HL-60 (cell line): ENCODE measurements around the gene OR51Q1.

Experiments used
- GABPA ChIP-seq: IDR thresholded peaks from 2 replicates; pipeline ENCODE4 v1.6.1; 2012; ENCODE audit warnings: low read depth
- POLR2AphosphoS5 ChIP-seq: IDR thresholded peaks from 2 replicates; pipeline ENCODE4 v1.6.1; 2012; ENCODE audit warnings: low read depth
- SPI1 ChIP-seq: IDR thresholded peaks from 2 replicates; pipeline ENCODE4 v1.6.1; 2012; ENCODE audit warnings: low read depth, mild to moderate bottlenecking, borderline replicate concordance
- TF ChIP-seq, protein P1 (sequence below): IDR thresholded peaks from one replicate; pipeline ENCODE4 v1.5.1; 2011; ENCODE audit warnings: low read length, control low read depth, inconsistent platforms; ENCODE audit not compliant: insufficient read depth
- TF ChIP-seq, protein P2 (sequence below): IDR thresholded peaks from 2 replicates; pipeline ENCODE4 v1.6.1; 2012; ENCODE audit warnings: low read depth; ENCODE audit not compliant: insufficient replicate concordance

DNA sequence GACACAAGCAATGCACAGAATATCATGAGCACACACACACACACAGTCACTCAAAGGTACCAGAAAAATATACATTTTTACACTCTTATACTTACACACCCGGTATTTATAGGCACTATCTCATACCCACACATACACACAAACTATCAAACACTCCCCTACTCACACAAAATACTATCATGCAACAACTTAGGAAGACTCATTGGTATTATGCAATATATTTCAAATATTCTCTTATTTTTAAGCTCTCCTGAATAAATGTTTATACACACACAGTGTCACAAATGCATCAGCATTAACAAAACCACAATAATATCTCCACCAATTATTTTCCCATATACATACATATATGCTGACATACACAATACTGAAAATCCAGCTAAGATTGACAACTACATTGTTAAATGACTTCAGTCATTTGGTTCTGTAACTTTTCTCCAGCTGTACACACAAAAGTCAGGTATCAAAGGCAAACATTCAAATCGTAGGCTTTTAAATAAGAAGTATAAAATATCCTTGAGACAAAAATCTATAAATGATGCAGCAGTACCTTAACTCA is 22.0 kb downstream of the OR51Q1 start:
- TF ChIP-seq, protein P1, sequence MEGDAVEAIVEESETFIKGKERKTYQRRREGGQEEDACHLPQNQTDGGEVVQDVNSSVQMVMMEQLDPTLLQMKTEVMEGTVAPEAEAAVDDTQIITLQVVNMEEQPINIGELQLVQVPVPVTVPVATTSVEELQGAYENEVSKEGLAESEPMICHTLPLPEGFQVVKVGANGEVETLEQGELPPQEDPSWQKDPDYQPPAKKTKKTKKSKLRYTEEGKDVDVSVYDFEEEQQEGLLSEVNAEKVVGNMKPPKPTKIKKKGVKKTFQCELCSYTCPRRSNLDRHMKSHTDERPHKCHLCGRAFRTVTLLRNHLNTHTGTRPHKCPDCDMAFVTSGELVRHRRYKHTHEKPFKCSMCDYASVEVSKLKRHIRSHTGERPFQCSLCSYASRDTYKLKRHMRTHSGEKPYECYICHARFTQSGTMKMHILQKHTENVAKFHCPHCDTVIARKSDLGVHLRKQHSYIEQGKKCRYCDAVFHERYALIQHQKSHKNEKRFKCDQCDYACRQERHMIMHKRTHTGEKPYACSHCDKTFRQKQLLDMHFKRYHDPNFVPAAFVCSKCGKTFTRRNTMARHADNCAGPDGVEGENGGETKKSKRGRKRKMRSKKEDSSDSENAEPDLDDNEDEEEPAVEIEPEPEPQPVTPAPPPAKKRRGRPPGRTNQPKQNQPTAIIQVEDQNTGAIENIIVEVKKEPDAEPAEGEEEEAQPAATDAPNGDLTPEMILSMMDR = no peak
- TF ChIP-seq GABPA (no peak), POLR2AphosphoS5 (no peak), SPI1 (no peak)
- TF ChIP-seq, protein P2, sequence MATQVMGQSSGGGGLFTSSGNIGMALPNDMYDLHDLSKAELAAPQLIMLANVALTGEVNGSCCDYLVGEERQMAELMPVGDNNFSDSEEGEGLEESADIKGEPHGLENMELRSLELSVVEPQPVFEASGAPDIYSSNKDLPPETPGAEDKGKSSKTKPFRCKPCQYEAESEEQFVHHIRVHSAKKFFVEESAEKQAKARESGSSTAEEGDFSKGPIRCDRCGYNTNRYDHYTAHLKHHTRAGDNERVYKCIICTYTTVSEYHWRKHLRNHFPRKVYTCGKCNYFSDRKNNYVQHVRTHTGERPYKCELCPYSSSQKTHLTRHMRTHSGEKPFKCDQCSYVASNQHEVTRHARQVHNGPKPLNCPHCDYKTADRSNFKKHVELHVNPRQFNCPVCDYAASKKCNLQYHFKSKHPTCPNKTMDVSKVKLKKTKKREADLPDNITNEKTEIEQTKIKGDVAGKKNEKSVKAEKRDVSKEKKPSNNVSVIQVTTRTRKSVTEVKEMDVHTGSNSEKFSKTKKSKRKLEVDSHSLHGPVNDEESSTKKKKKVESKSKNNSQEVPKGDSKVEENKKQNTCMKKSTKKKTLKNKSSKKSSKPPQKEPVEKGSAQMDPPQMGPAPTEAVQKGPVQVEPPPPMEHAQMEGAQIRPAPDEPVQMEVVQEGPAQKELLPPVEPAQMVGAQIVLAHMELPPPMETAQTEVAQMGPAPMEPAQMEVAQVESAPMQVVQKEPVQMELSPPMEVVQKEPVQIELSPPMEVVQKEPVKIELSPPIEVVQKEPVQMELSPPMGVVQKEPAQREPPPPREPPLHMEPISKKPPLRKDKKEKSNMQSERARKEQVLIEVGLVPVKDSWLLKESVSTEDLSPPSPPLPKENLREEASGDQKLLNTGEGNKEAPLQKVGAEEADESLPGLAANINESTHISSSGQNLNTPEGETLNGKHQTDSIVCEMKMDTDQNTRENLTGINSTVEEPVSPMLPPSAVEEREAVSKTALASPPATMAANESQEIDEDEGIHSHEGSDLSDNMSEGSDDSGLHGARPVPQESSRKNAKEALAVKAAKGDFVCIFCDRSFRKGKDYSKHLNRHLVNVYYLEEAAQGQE = no peak
